H1 (cell line): ENCODE results near the gene RNASE4. TPM values are rescaled to one million over a fixed set of nuclear protein-coding genes. Genes with fewer than 3 reads are reported as not detected.

ENCODE experiments used
- CTCF ChIA-PET: fragments of 300-600 bp; sonication (Branson Sonifier 250); formaldehyde crosslinking; loops from one replicate; lab custom pipeline; 2021; ENCODE audit not compliant: partially characterized antibody; lab: Charles Lee
- POLR2A ChIA-PET: fragments of 300-600 bp; sonication (Branson Sonifier 250); formaldehyde crosslinking; loops from one replicate; lab custom pipeline; 2021; ENCODE audit warnings: inconsistent platforms; ENCODE audit not compliant: partially characterized antibody; lab: Charles Lee
- DNase-seq, 2 experiments: peaks; one replicate each; pipeline versions ENCODE4 v3.0.0 to v3.0.0-alpha.2; 2010 to 2022; ENCODE audit warnings: low spot score in 2 of 2, low read depth in 1 of 2, mixed read lengths in 1 of 2
- FAIRE-seq: peaks from 2 replicates; lab custom pipeline; 2011; peaks lifted over from hg19 to GRCh38; lab: Jason Lieb, UNC
- H2AFZ ChIP-seq: 2 replicates; pipeline ENCODE4 v1.8.1; 2012; ENCODE audit warnings: low read length, inconsistent platforms
- H2AK5ac ChIP-seq: 2 replicates; pipeline ENCODE4 v1.6.1; 2013; ENCODE audit warnings: low read depth, low read length
- H2BK120ac ChIP-seq: replicated peaks from 2 replicates; pipeline ENCODE3; 2013; ENCODE audit warnings: low read depth, low read length, inconsistent platforms
- H2BK12ac ChIP-seq: 2 replicates; pipeline ENCODE4 v1.6.1; 2013; ENCODE audit warnings: low read depth, low read length
- H2BK15ac ChIP-seq: 2 replicates; pipeline ENCODE4 v1.6.1; 2013; ENCODE audit warnings: low read length
- H2BK20ac ChIP-seq: 2 replicates; pipeline ENCODE4 v1.6.1; 2013; ENCODE audit warnings: low read length
- H2BK5ac ChIP-seq: 2 replicates; pipeline ENCODE4 v1.6.1; 2013; ENCODE audit warnings: low read depth, low read length
- H3K14ac ChIP-seq: 2 replicates; pipeline ENCODE4 v1.6.1; 2013; ENCODE audit warnings: inconsistent platforms; ENCODE audit not compliant: insufficient read length
- H3K18ac ChIP-seq: 2 replicates; pipeline ENCODE4 v1.6.1; 2013; ENCODE audit warnings: low read length; ENCODE audit errors: extremely low read depth
- H3K23ac ChIP-seq: 2 replicates; pipeline ENCODE4 v1.6.1; 2013; ENCODE audit warnings: inconsistent platforms; ENCODE audit not compliant: insufficient read length
- H3K23me2 ChIP-seq: 2 replicates; pipeline ENCODE4 v1.6.1; 2013; ENCODE audit warnings: low read depth, low read length
- H3K27ac ChIP-seq: 2 replicates; pipeline ENCODE4 v1.6.1; 2011; ENCODE audit warnings: low read depth, low read length, inconsistent platforms
- H3K27me3 ChIP-seq, 4 experiments: replicated peaks in 1 of 4; 1 replicate in 1 of 4; 2 replicates in 3 of 4; pipeline versions ENCODE4 v1.6.1 to v1.8.1; 2011 to 2013; ENCODE audit warnings: low read length in 3 of 4, mild to moderate bottlenecking in 3 of 4, inconsistent platforms in 2 of 4, mixed read lengths in 2 of 4, moderate library complexity in 1 of 4; ENCODE audit not compliant: control insufficient read depth in 3 of 4, insufficient read depth in 3 of 4; ENCODE audit errors: extremely low read depth in 1 of 4
- H3K36me3 ChIP-seq, 4 experiments: 2 replicates each; pipeline versions ENCODE4 v1.6.1 to v1.8.1; 2011 to 2013; ENCODE audit warnings: mild to moderate bottlenecking in 4 of 4, low read length in 3 of 4, moderate library complexity in 2 of 4, control low read depth in 1 of 4, inconsistent platforms in 1 of 4; ENCODE audit not compliant: insufficient read depth in 4 of 4, control insufficient read depth in 2 of 4
- H3K4ac ChIP-seq: replicated peaks from 2 replicates; pipeline ENCODE3; 2013; ENCODE audit warnings: low read length, low read depth, mixed read lengths, inconsistent platforms; ENCODE audit not compliant: insufficient read length
- H3K4me1 ChIP-seq, 4 experiments: replicated peaks in 1 of 4; 1 replicate in 1 of 4; 2 replicates in 3 of 4; pipeline versions ENCODE4 v1.6.1 to v1.8.1; 2011 to 2013; ENCODE audit warnings: low read length in 3 of 4, inconsistent platforms in 2 of 4, mixed read lengths in 1 of 4; ENCODE audit not compliant: insufficient read depth in 4 of 4, control insufficient read depth in 3 of 4
- H3K4me2 ChIP-seq, 2 experiments: 2 replicates each; pipeline versions ENCODE4 v1.6.1 to v1.8.1; 2011 to 2013; ENCODE audit warnings: low read depth in 2 of 2, low read length in 2 of 2, control low read depth in 1 of 2, inconsistent platforms in 1 of 2, mild to moderate bottlenecking in 1 of 2; ENCODE audit not compliant: insufficient read depth in 1 of 2
- H3K4me3 ChIP-seq, 4 experiments: fragments of 200-600, 300-600 bp in 1 of 4; sonication (generic), shearing (Covaris generic), sonication (Bioruptor Twin) in 1 of 4; 2 replicates each; pipeline versions ENCODE4 v1.5.1 to v1.8.1; 2011 to 2016; ENCODE audit warnings: low read length in 4 of 4, low read depth in 3 of 4, control low read depth in 2 of 4, inconsistent platforms in 2 of 4, mild to moderate bottlenecking in 2 of 4, mixed read lengths in 1 of 4, moderate library complexity in 1 of 4; ENCODE audit not compliant: insufficient read depth in 2 of 4; ENCODE audit errors: extremely low read depth in 1 of 4
- H3K56ac ChIP-seq: replicated peaks from 2 replicates; pipeline ENCODE3; 2013; ENCODE audit warnings: low read depth, mild to moderate bottlenecking, mixed read lengths, low read length, inconsistent platforms; ENCODE audit not compliant: insufficient read length
- H3K79me1 ChIP-seq: 2 replicates; pipeline ENCODE4 v1.6.1; 2013; ENCODE audit warnings: low read depth, low read length, control low read depth
- H3K79me2 ChIP-seq, 2 experiments: 2 replicates each; pipeline versions ENCODE4 v1.6.1 to v1.8.1; 2012 to 2013; ENCODE audit warnings: low read length in 2 of 2, mild to moderate bottlenecking in 2 of 2, inconsistent platforms in 1 of 2; ENCODE audit not compliant: insufficient read depth in 2 of 2, control insufficient read depth in 1 of 2
- H3K9ac ChIP-seq, 4 experiments: replicated peaks in 1 of 4; 1 replicate in 1 of 4; 2 replicates in 3 of 4; pipeline versions ENCODE4 v1.6.1 to v1.8.1; 2011 to 2013; ENCODE audit warnings: low read depth in 3 of 4, low read length in 3 of 4, control low read depth in 2 of 4, mild to moderate bottlenecking in 2 of 4, moderate library complexity in 2 of 4, inconsistent platforms in 1 of 4; ENCODE audit errors: extremely low read depth in 1 of 4
- H3K9me3 ChIP-seq, 2 experiments: 2 replicates each; pipeline versions ENCODE4 v1.6.1 to v1.8.1; 2012 to 2013; ENCODE audit warnings: mild to moderate bottlenecking in 2 of 2, moderate library complexity in 2 of 2, control low read depth in 1 of 2, inconsistent platforms in 1 of 2, low read depth in 1 of 2, low read length in 1 of 2, mixed read lengths in 1 of 2; ENCODE audit not compliant: insufficient read depth in 2 of 2
- H4K20me1 ChIP-seq, 2 experiments: replicated peaks in 1 of 2; 2 replicates each; pipeline versions ENCODE3 to v1.8.1; 2011 to 2013; ENCODE audit warnings: inconsistent platforms in 2 of 2, low read length in 2 of 2, mild to moderate bottlenecking in 1 of 2; ENCODE audit not compliant: insufficient read depth in 2 of 2, control insufficient read depth in 1 of 2
- H4K5ac ChIP-seq: 2 replicates; pipeline ENCODE4 v1.6.1; 2013; ENCODE audit warnings: low read length, low read depth, mixed read lengths, inconsistent platforms; ENCODE audit not compliant: insufficient read length
- H4K8ac ChIP-seq: 2 replicates; pipeline ENCODE4 v1.8.0; 2013; ENCODE audit warnings: mild to moderate bottlenecking, moderate library complexity, low read length, inconsistent platforms; ENCODE audit not compliant: insufficient read depth; ENCODE audit errors: extremely low read depth
- H4K91ac ChIP-seq: replicated peaks from 2 replicates; pipeline ENCODE3; 2013; ENCODE audit warnings: low read length, mixed read lengths, inconsistent platforms; ENCODE audit not compliant: insufficient read length
- CHD2 ChIP-seq: IDR thresholded peaks from 2 replicates; pipeline ENCODE4 v1.6.1; 2012; ENCODE audit warnings: low read length, improper control_type of control experiment
- EP300 ChIP-seq, 2 experiments: IDR thresholded peaks; 1 replicate in 1 of 2; 2 replicates in 1 of 2; pipeline ENCODE4 v1.6.1; 2011 to 2012; ENCODE audit warnings: low read depth in 2 of 2, low read length in 2 of 2, mild to moderate bottlenecking in 2 of 2, borderline replicate concordance in 1 of 2, inconsistent platforms in 1 of 2, moderate library complexity in 1 of 2
- JUN ChIP-seq: IDR thresholded peaks from 2 replicates; pipeline ENCODE4 v1.6.1; 2011; ENCODE audit warnings: low read depth, mild to moderate bottlenecking, improper control_type of control experiment, low read length
- NANOG ChIP-seq: IDR thresholded peaks from 2 replicates; pipeline ENCODE4 v1.6.1; 2011; ENCODE audit warnings: low read length, low read depth, mild to moderate bottlenecking, inconsistent platforms; ENCODE audit not compliant: insufficient read depth, poor library complexity, severe bottlenecking
- POLR2AphosphoS5 ChIP-seq: IDR thresholded peaks from 2 replicates; pipeline ENCODE4 v1.6.1; 2011; ENCODE audit warnings: low read depth, low read length
- POU5F1 ChIP-seq: IDR thresholded peaks from 2 replicates; pipeline ENCODE4 v1.6.1; 2011; ENCODE audit warnings: low read depth, mild to moderate bottlenecking, low read length, moderate library complexity
- ZNF274 ChIP-seq: IDR thresholded peaks from 2 replicates; pipeline ENCODE4 v1.7.0; 2012; ENCODE audit warnings: low read length, borderline replicate concordance; ENCODE audit errors: extremely low read depth
- WGBS, 2 experiments: shearing (Covaris generic) in 1 of 2; methylation state at CpG; one replicate each; pipeline versions ENCODE4 v1.1.6 to v1.1.7; 2013 to 2015; ENCODE audit warnings: low lambda C conversion rate in 2 of 2, mixed read lengths in 2 of 2, inconsistent platforms in 1 of 2, low coverage in 1 of 2, missing lambda C conversion rate in 1 of 2; ENCODE audit not compliant: insufficient replicate concordance in 2 of 2, insufficient coverage in 1 of 2, insufficient read length in 1 of 2; ENCODE audit errors: extremely low coverage in 1 of 2, missing lambda C conversion rate in 1 of 2; 5-methylcytosine and 5-hydroxymethylcytosine counted together
- polyA plus RNA-seq, 7 experiments: library from polyadenylated mRNA; depleted of rRNA in 3 of 7; stranded (reverse) in 5 of 7; unstranded in 2 of 7; fragments of >200 nt in 5 of 7; fragments of 200-250 nt in 2 of 7; gene quantifications; 1 replicate in 5 of 7; 2 replicates in 1 of 7; 4 replicates in 1 of 7; pipeline versions ENCODE4 v1.2.1 to v1.2.3, GENCODE V29; 2011 to 2013; ENCODE audit warnings: missing spikeins in 2 of 7, mixed read lengths in 2 of 7
- total RNA-seq: library from RNA; stranded (reverse); fragmentation: NEBNext Ultra II Directional; extraction: Animal tissue kit (Norgen Biotek cat#: 25700); gene quantifications from 2 replicates; pipeline ENCODE4 v1.2.1, GENCODE V29; 2021
- TF ChIP-seq, protein P1 (sequence below): IDR thresholded peaks from 2 replicates; pipeline ENCODE4 v1.6.1; 2011; ENCODE audit warnings: low read depth, mild to moderate bottlenecking, low read length; ENCODE audit not compliant: insufficient read depth

Gene RNASE4
- total and polyA plus RNA-seq, 2 of the 8 experiments (the other 6 are each of a cell fraction or from before 2014, with no cell fraction given) = 0.61 to 3.5 TPM

GRCh38 chr14:20706657-20707355 lies 22.4 kb downstream of the RNASE4 start:
- Histone ChIP-seq H3K4me1 (peaks cover 0 to 3% (median 0%) of the 10 kb centered on the region in 4 experiments; a peak in 1 of 7 replicates), H4K5ac (peak overlapping the region; percentile 20), H3K9me3 (peaks cover 28 to 34% of the 10 kb centered on the region in 2 experiments), H3K27ac (peak overlapping the region; percentile 69; the same call in 1 of the 2 replicates), H2BK12ac (peak overlapping the region; percentile 33; the same call in 1 of the 2 replicates), H3K27me3 (no peaks in the 10 kb centered on the region), H3K56ac (peak overlapping the region; percentile 85), H3K79me1 (no peaks in the 10 kb centered on the region), H2BK15ac (no peak overlapping the region), H3K79me2 (no peaks in the 10 kb centered on the region), H3K23me2 (no peaks in the 10 kb centered on the region), H3K4ac (no peak overlapping the region), H3K23ac (no peak overlapping the region), H4K91ac (peak overlapping the region; percentile 14), H3K18ac (0 out of 2 replicates have a peak overlapping the region, but pooled peaks have one; percentile 38), H2BK5ac (peak overlapping the region; percentile 81), H3K9ac (no peak overlapping the region; a peak in 1 of 7 replicates), H2AK5ac (peak overlapping the region; percentile 29; the same call in 1 of the 2 replicates), H3K4me2 (peak overlapping the region; percentile 35 to 55), H3K36me3 (peaks cover 0 to 12% (median 0%) of the 10 kb centered on the region in 4 experiments; a peak in 3 of 8 replicates), H2AFZ (no peak overlapping the region), H3K14ac (no peak overlapping the region), H4K20me1 (no peaks in the 10 kb centered on the region), H4K8ac (no peak overlapping the region), H2BK20ac (no peak overlapping the region), H3K4me3 (peak overlapping the region in 3 of 4 experiments; percentile 3 to 42 (median 14); a peak in 2 of 8 replicates), H2BK120ac (no peak overlapping the region)
- ChIA-PET POLR2A (interaction anchor here (1.3 kb wide), 2 partner anchors 8 to 108 kb away, joined by 3 to 4 read pairs; no protein-coding TSS in a partner anchor), CTCF (interaction anchor here (0.7 to 4.9 kb wide), 7 partner anchors 8 to 264 kb away, joined by 3 to 15 read pairs (median 5); no protein-coding TSS in a partner anchor)
- 52% methylated on average over 4 of the region's 4 CpGs; no CpG with 5 or more reads in 1 of the 2 experiments for WGBS, 2 experiments
- peak; percentile 28 for FAIRE-seq
- no peak for DNase-seq
- TF ChIP-seq, protein P1, sequence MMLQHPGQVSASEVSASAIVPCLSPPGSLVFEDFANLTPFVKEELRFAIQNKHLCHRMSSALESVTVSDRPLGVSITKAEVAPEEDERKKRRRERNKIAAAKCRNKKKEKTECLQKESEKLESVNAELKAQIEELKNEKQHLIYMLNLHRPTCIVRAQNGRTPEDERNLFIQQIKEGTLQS = no peak
- TF ChIP-seq EP300 (IDR thresholded peaks at IDR 0.05; ENCODE audit: borderline replicate concordance in 1 of 2, low read depth in 2 of 2, low read length in 2 of 2) = peak in 1 of 2 experiments; percentile 36; a peak in 1 of 3 replicates
- no peak for TF ChIP-seq CHD2
- no peak for TF ChIP-seq POLR2AphosphoS5
- 0 out of 2 replicates have a peak, but pooled peaks have one; percentile 9 for TF ChIP-seq JUN
- peak; percentile 72; the same call in 1 of the 2 replicates for TF ChIP-seq POU5F1
- no peak for TF ChIP-seq ZNF274
- TF ChIP-seq NANOG = peak; percentile 42
